ENCODE data around the gene MPPED1. TPM values are rescaled to one million over a fixed set of nuclear protein-coding genes. Genes with fewer than 3 reads are reported as not detected.

MPPED1 gene
- total RNA-seq, 1 experiment from 2014 or later = 0.28 TPM

- no peak overlapping the region for H3K27ac ChIP-seq (ENCODE audit: insufficient read length, low read depth, low read length)
- H3K27me3 Mint-ChIP-seq (ENCODE audit: low read depth) = peaks cover 22% of the 10 kb centered on the region
- H3K9me3 Mint-ChIP-seq = no peaks in the 10 kb centered on the region; a peak in 1 of 5 replicates
- H2BK120ac ChIP-seq (ENCODE audit: low read depth, low read length, poor library complexity, severe bottlenecking) = no peak overlapping the region
- no peaks in the 10 kb centered on the region for H3K27me3 ChIP-seq (ENCODE audit: insufficient read depth, low read length)
- H2AFZ ChIP-seq (ENCODE audit: low read length) = no peak overlapping the region
- no peak overlapping the region for H4K91ac ChIP-seq (ENCODE audit: insufficient read length, low read depth, low read length)
- H3K79me1 ChIP-seq (ENCODE audit: insufficient read depth, low read depth, low read length, poor library complexity, severe bottlenecking) = no peaks in the 10 kb centered on the region
- H3K9me3 ChIP-seq (ENCODE audit: control insufficient read depth, low read depth, low read length) = no peaks in the 10 kb centered on the region
- no peaks in the 10 kb centered on the region for H3K23me2 ChIP-seq (ENCODE audit: insufficient read length, low read depth, low read length, poor library complexity, severe bottlenecking)
- no peaks in the 10 kb centered on the region for H3K79me2 ChIP-seq (ENCODE audit: insufficient read depth, low read length)
- no peak overlapping the region for H3K4me2 ChIP-seq (ENCODE audit: insufficient read depth, insufficient read length, low read length)
- no peak overlapping the region for H3K56ac ChIP-seq (ENCODE audit: insufficient read length, low read depth, low read length)
- H3K27ac Mint-ChIP-seq = no peak overlapping the region
- no peak overlapping the region for H3T11ph ChIP-seq (ENCODE audit: low read length)
- no peak overlapping the region for H3K14ac ChIP-seq (ENCODE audit: insufficient read depth, low read length)
- H2AK5ac ChIP-seq (ENCODE audit: insufficient read length, low read length) = no peak overlapping the region
- peaks cover 7 to 34% of the 10 kb centered on the region in 2 experiments for H3K4me1 Mint-ChIP-seq
- no peak overlapping the region for H3K4ac ChIP-seq (ENCODE audit: low read depth, low read length)
- H3K18ac ChIP-seq (ENCODE audit: insufficient read length, low read depth, low read length) = no peak overlapping the region
- no peaks in the 10 kb centered on the region for H4K20me1 ChIP-seq (ENCODE audit: control insufficient read depth, insufficient read depth, insufficient read length)
- no peak overlapping the region for H2BK20ac ChIP-seq (ENCODE audit: low read depth, low read length, poor library complexity, severe bottlenecking)
- H3K4me1 ChIP-seq (ENCODE audit: insufficient read depth, low read length) = no peaks in the 10 kb centered on the region
- H4K5ac ChIP-seq (ENCODE audit: insufficient read length, low read depth, low read length) = no peak overlapping the region
- H2BK15ac ChIP-seq (ENCODE audit: low read depth, low read length) = no peak overlapping the region
- no peak overlapping the region for H3K9ac ChIP-seq (ENCODE audit: extremely low read depth, insufficient read length, low read length)
- H2BK12ac ChIP-seq (ENCODE audit: insufficient read length, low read depth, low read length) = no peak overlapping the region
- no peaks in the 10 kb centered on the region for H3K36me3 Mint-ChIP-seq (ENCODE audit: insufficient read depth in 1 of 3, low read depth in 3 of 3)
- H2BK5ac ChIP-seq (ENCODE audit: insufficient read length, low read length) = no peak overlapping the region
- WGBS (ENCODE audit: extremely low coverage, insufficient read length, low lambda C conversion rate) = no CpG with 5 or more reads among the region's 36 CpGs
- H4K8ac ChIP-seq (replicated peaks; ENCODE audit: insufficient read length, low read depth, low read length) = no peak overlapping the region
- no peak overlapping the region for H3K23ac ChIP-seq (ENCODE audit: insufficient read length, low read depth, low read length)
- no peak for DNase-seq
- H3K4me3 Mint-ChIP-seq = no peak overlapping the region
- TF ChIP-seq CTCF (conservative IDR thresholded peaks at IDR 0.05) = no peak
Observed at GRCh38 chr22:43421046-43421665, 9.3 kb downstream of the MPPED1 start.

Data from H9 (cell line).